HL-60 (cell line): Measurements from ENCODE around the gene H1-8.
"Not testable (repeated sequence)": the region's sequence is repeated elsewhere in the genome, so short reads cannot be mapped to it uniquely, and the experiment has no call there.

Experiments
- DNase-seq, 2 experiments: peaks; one replicate each; pipeline ENCODE4 v3.0.0-alpha.2; 2010 to 2020; ENCODE audit warnings: low read depth in 1 of 2, low spot score in 1 of 2
- H3K27ac ChIP-seq: fragments of 250-450 bp; sonication (Bioruptor Pico); replicated peaks from 2 replicates; pipeline ENCODE4 v1.5.1; 2020; ENCODE audit warnings: mild to moderate bottlenecking, moderate library complexity
- H3K27me3 ChIP-seq: fragments of 250-450 bp; sonication (Bioruptor Pico); 2 replicates; pipeline ENCODE4 v1.5.1; 2021; ENCODE audit warnings: mild to moderate bottlenecking, moderate library complexity; ENCODE audit not compliant: insufficient read depth, poor library complexity, severe bottlenecking
- H3K4me3 ChIP-seq: replicated peaks from 2 replicates; pipeline ENCODE4 v1.5.1; 2011; ENCODE audit warnings: mild to moderate bottlenecking, control low read depth, low read length; ENCODE audit not compliant: insufficient read depth
- CTCF ChIP-seq: IDR thresholded peaks from one replicate; pipeline ENCODE4 v1.5.1; 2011; ENCODE audit warnings: low read length, control low read depth, inconsistent platforms; ENCODE audit not compliant: insufficient read depth
- GABPA ChIP-seq: IDR thresholded peaks from 2 replicates; pipeline ENCODE4 v1.6.1; 2012; ENCODE audit warnings: low read depth
- POLR2AphosphoS5 ChIP-seq: IDR thresholded peaks from 2 replicates; pipeline ENCODE4 v1.6.1; 2012; ENCODE audit warnings: low read depth
- REST ChIP-seq: IDR thresholded peaks from 2 replicates; pipeline ENCODE4 v1.6.1; 2012; ENCODE audit warnings: low read depth; ENCODE audit not compliant: insufficient replicate concordance
- SPI1 ChIP-seq: IDR thresholded peaks from 2 replicates; pipeline ENCODE4 v1.6.1; 2012; ENCODE audit warnings: low read depth, mild to moderate bottlenecking, borderline replicate concordance
- long read RNA-seq: library from polyadenylated mRNA; unstranded; transcript quantifications from one replicate; pipeline ENCODE4 v2.0.0, GENCODE V29; 2020

Gene H1-8
- long read RNA-seq, result 0 reads

DNA sequence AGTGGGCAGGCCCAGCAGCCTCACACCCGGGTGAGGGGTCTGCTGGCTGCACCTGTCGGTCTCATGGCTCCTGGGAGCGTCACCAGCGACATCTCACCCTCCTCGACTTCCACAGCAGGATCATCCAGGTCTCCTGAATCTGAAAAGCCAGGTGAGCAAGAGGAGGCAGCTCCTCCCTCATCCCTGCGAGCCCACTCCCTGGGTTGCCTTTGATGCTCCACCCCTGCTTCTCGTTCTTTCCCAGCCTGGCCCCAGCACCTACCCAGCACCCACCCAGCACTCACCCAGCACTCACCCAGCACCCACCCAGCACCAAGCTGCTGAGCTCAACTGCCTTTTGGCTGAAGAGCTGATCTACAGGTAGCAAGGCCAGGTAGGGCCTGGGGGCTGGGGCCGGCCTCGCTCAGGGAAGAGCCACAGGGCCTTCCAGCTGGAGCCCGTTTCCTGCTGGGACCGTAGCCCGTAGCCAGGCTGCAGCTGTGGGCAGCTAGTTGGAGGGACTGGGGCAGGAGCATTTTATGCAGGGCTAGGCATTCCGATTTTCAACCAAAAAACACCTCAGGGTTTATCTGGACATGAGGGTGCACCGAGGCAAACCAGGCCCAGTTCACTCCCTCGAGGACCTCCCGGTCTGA lies at the start of gene H1-8:
Gene H1-8 (plus strand): TSS at position 20 of the 635 bp plus-strand sequence. CDS start 44 bp downstream, at position 64.
- TF ChIP-seq SPI1, result no peak
- TF ChIP-seq CTCF, result no peak
- TF ChIP-seq GABPA, result no peak
- TF ChIP-seq POLR2AphosphoS5, result no peak
- no peak for TF ChIP-seq REST
- Histone ChIP-seq H3K27ac (no peak within 1 kb of the TSS), H3K27me3 (no peaks in the 10 kb centered on the region), H3K4me3 (no peak within 1 kb of the TSS)
- DNase-seq, result no peak

DNA sequence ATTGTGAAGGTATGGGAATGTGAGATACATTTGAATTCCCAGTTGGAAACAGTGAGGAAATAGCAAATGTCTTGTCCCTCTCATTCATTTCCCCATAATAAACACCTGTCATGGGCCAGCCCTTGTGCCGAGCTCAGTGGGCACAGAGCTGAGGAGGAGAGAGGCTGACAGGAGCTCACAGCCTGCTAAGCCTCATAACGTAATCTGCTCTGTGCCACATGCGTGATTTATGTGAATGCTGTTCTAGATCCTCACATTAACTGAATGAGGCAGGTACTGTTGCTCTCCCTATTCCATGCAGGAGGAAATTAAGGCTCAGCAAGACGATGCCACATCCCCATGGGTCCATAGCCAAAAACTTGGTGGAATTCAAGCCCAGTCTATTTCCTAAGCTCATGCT lies 49.8 kb upstream of the H1-8 start:
- DNase-seq, result no peak
- Histone ChIP-seq H3K4me3 (no peak overlapping the region), H3K27ac (no peak overlapping the region), H3K27me3 (no peaks in the 10 kb centered on the region)
- no peak for TF ChIP-seq SPI1
- no peak for TF ChIP-seq GABPA
- TF ChIP-seq POLR2AphosphoS5, result no peak

DNA sequence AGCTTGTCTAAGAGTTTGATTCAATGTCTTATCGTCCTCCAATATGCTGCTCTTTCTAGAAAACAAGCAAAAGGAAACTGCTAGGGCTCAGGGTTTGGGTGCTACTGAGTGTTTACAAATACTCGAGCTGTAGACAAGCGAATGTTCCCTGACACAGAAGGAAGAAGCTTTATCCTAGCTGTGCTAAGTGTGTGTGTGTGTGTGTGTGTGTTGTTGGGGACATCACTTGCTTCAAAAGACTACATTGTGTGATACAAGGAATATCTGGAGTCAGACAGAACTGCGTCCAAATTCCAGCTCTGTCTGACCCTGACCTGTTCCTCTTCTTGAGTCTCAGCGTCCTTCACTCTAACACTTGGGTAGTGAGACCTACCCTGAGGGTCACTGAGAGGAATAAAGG lies 48.5 kb upstream of the H1-8 start:
- not testable (repeated sequence) for H3K27ac ChIP-seq, DNase-seq, H3K4me3 ChIP-seq, H3K27me3 ChIP-seq

DNA sequence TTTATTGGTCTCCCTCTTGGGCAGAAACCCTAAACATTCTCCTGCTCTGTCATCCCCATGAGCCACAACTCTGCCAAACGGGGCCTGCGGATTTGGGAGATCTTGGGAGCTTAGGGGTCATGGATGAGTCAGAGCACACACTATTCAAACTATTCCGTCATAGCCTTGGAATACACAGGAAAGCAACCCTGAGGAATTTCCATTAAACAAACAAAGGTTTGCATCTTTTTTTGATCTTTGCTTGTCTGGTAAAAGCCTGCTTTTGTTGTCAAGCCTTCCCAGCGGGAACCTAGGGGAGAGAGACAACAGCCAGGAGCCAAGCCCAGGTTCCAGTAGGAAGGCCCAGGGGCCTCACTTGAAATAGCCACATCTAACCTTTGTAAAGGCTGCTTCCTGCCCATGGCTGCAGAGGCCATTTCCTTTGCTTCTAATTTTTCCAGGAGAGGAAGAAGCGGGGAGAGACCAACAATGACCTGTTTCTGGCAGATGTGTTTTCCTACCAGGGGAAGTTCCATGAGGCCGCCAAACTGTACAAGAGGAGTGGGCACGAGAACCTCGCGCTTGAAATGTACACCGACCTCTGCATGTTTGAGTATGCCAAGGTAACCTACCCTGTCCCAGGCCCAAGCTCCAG lies 47.9 kb upstream of the H1-8 start:
- not testable (repeated sequence) for DNase-seq, H3K4me3 ChIP-seq, H3K27me3 ChIP-seq, H3K27ac ChIP-seq

- not testable (repeated sequence) for H3K4me3 ChIP-seq, DNase-seq, H3K27ac ChIP-seq, H3K27me3 ChIP-seq
Measured at GRCh38 chr3:129497876-129498275, 45.1 kb upstream of the H1-8 start.

DNA sequence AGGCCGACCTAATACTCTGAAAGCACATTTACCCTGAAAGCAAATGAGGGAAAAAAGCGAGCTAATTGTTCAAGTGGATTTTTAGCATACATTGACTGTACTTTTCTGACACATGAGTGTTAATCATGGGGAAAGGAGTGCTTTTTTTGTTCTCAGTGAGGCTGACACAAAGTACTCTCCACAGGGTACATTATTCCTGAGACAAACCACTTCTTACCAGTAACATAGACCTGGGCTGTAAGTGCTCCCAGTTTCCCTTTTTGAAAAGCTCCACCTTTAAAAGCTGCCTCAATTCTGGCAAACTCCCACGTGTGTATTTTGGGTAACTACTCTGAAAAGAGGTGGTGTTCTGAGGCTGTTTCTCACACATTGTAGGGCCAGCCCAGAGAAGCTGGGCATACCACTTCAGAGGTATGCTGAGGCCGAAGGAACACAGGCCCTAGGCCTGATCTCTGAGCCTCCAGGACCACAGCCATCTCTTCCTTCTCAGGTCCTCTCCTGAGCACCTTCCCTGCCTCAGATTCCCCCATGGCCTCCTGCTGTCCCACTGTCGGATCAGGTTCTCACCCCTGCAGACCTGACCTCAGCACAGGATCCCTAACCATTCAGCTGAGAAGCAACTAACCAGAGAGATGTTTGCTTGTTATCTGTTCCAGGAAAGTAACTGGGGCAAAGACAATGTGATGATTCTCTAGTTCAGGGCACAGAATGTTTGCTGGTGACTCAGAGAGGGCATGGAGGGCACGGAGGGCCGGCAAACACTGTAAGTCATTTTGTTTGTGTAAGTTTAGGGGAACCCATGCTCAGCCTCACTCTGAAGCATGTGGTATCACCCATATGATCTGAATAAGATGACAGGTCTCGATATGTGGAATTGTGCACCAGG lies 44.1 kb upstream of the H1-8 start:
- H3K27me3 ChIP-seq, H3K27ac ChIP-seq, DNase-seq, H3K4me3 ChIP-seq: not testable (repeated sequence)

DNA sequence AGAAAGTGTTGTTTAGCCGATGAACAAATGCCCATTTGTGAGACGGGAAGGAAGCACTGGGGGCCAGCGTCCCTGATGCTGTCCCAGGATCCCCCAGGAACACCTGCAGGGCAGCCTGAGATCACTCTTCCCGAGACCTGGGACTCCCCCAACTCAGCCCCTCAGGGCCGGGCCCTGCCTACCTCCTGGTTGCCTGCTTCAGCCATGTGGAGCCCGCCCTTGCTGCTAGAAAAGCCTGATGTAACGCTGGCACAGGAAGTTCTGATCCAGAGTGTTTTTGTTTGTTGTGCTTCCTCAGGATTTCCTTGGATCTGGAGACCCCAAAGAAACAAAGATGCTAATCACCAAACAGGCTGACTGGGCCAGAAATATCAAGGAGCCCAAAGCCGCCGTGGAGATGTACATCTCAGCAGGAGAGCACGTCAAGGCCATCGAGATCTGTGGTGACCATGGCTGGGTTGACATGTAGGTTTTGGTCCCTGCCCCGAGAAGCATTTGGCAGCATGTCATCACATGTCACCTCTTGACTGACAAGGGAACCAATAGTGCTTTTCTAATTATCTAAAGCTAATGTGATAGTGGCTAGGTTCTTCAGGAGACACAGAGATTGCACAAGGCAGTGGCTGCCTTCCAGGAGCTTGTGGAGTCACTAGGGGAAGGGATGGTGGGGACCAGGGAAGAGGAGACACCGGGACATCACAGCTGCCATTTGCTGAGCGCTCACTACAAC lies 43.2 kb upstream of the H1-8 start:
- not testable (repeated sequence) for H3K27me3 ChIP-seq, DNase-seq, H3K4me3 ChIP-seq, H3K27ac ChIP-seq
